ENCODE measurements around the gene PRSS33.

PRSS33 gene

DNA sequence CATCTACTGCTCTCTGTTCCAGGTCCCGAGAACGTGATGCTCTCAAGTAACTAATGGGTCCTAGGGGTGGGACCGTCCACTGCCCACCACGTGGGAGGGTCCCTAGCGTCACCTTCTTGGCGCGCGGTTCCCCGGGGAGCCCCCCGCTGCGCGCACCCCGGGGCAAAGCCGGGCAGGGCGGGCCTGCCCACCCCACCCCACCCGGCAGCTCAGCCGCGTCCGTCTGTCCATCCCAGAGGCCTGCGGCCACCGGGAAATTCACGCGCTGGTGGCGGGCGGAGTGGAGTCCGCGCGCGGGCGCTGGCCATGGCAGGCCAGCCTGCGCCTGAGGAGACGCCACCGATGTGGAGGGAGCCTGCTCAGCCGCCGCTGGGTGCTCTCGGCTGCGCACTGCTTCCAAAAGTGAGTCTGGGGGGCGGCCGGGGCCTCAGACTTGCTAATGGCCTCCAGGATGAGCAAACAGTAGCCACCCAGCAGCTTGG is 11.4 kb upstream of the PRSS33 start:
- no peak overlapping the region for H3K4me3 ChIP-seq (ENCODE audit: insufficient read depth, low read depth, low read length, poor library complexity, severe bottlenecking)
- H3K27me3 ChIP-seq (replicated peaks; ENCODE audit: control insufficient read depth, insufficient read depth, low read length, poor library complexity, severe bottlenecking): no peaks in the 10 kb centered on the region
- H3K27ac ChIP-seq (ENCODE audit: insufficient read depth, low read length, poor library complexity, severe bottlenecking): no peak overlapping the region
- H3K36me3 ChIP-seq (ENCODE audit: control insufficient read depth, insufficient read depth, low read length): no peaks in the 10 kb centered on the region
- H3K9me3 ChIP-seq (ENCODE audit: control insufficient read depth, low read length): peaks cover 1% of the 10 kb centered on the region
- no peaks in the 10 kb centered on the region for H3K4me1 ChIP-seq (ENCODE audit: control insufficient read depth, insufficient read depth, low read length, poor library complexity, severe bottlenecking)
- no peak for DNase-seq

- no peak for DNase-seq
- Histone ChIP-seq H3K9me3 (ENCODE audit: control insufficient read depth, low read length) (no peaks in the 10 kb centered on the region), H3K36me3 (ENCODE audit: control insufficient read depth, insufficient read depth, low read length) (no peaks in the 10 kb centered on the region), H3K27ac (ENCODE audit: insufficient read depth, low read length, poor library complexity, severe bottlenecking) (no peak overlapping the region), H3K4me3 (ENCODE audit: insufficient read depth, low read depth, low read length, poor library complexity, severe bottlenecking) (no peak overlapping the region), H3K4me1 (ENCODE audit: control insufficient read depth, insufficient read depth, low read length, poor library complexity, severe bottlenecking) (no peaks in the 10 kb centered on the region), H3K27me3 (replicated peaks; ENCODE audit: control insufficient read depth, insufficient read depth, low read length, poor library complexity, severe bottlenecking) (no peaks in the 10 kb centered on the region)
Measured at GRCh38 chr16:2795395-2796143, 8.2 kb upstream of the PRSS33 start.

GRCh38 chr16:2792940-2793339 is 5.6 kb upstream of the PRSS33 start:
- DNase-seq: no peak
- no peak overlapping the region for H3K27ac ChIP-seq (ENCODE audit: insufficient read depth, low read length, poor library complexity, severe bottlenecking)
- no peaks in the 10 kb centered on the region for H3K36me3 ChIP-seq (ENCODE audit: control insufficient read depth, insufficient read depth, low read length)
- H3K27me3 ChIP-seq (replicated peaks; ENCODE audit: control insufficient read depth, insufficient read depth, low read length, poor library complexity, severe bottlenecking): no peaks in the 10 kb centered on the region
- H3K4me1 ChIP-seq (ENCODE audit: control insufficient read depth, insufficient read depth, low read length, poor library complexity, severe bottlenecking): no peaks in the 10 kb centered on the region
- no peak overlapping the region for H3K4me3 ChIP-seq (ENCODE audit: insufficient read depth, low read depth, low read length, poor library complexity, severe bottlenecking)
- no peaks in the 10 kb centered on the region for H3K9me3 ChIP-seq (ENCODE audit: control insufficient read depth, low read length)

GRCh38 chr16:2791174-2791573 is 3.8 kb upstream of the PRSS33 start:
- no peaks in the 10 kb centered on the region for H3K9me3 ChIP-seq (ENCODE audit: control insufficient read depth, low read length)
- H3K4me3 ChIP-seq (ENCODE audit: insufficient read depth, low read depth, low read length, poor library complexity, severe bottlenecking): no peak overlapping the region
- peaks cover 2% of the 10 kb centered on the region for H3K4me1 ChIP-seq (ENCODE audit: control insufficient read depth, insufficient read depth, low read length, poor library complexity, severe bottlenecking)

GRCh38 chr16:2790631-2791030 is 3.3 kb upstream of the PRSS33 start:
- DNase-seq: no peak
- Histone ChIP-seq H3K4me3 (ENCODE audit: insufficient read depth, low read depth, low read length, poor library complexity, severe bottlenecking) (no peak overlapping the region), H3K4me1 (ENCODE audit: control insufficient read depth, insufficient read depth, low read length, poor library complexity, severe bottlenecking) (peaks cover 8% of the 10 kb centered on the region), H3K27ac (ENCODE audit: insufficient read depth, low read length, poor library complexity, severe bottlenecking) (no peak overlapping the region), H3K9me3 (ENCODE audit: control insufficient read depth, low read length) (no peaks in the 10 kb centered on the region), H3K36me3 (ENCODE audit: control insufficient read depth, insufficient read depth, low read length) (no peaks in the 10 kb centered on the region), H3K27me3 (replicated peaks; ENCODE audit: control insufficient read depth, insufficient read depth, low read length, poor library complexity, severe bottlenecking) (no peaks in the 10 kb centered on the region)

More at GRCh38 chr16:2791174-2791573, 3.8 kb upstream of the PRSS33 start:
- no peak for DNase-seq
- Histone ChIP-seq H3K27me3 (replicated peaks; ENCODE audit: control insufficient read depth, insufficient read depth, low read length, poor library complexity, severe bottlenecking) (no peaks in the 10 kb centered on the region), H3K36me3 (ENCODE audit: control insufficient read depth, insufficient read depth, low read length) (no peaks in the 10 kb centered on the region), H3K27ac (ENCODE audit: insufficient read depth, low read length, poor library complexity, severe bottlenecking) (no peak overlapping the region)

- Histone ChIP-seq H3K4me1 (ENCODE audit: control insufficient read depth, insufficient read depth, low read length, poor library complexity, severe bottlenecking) (peaks cover 18% of the 10 kb centered on the region), H3K27me3 (replicated peaks; ENCODE audit: control insufficient read depth, insufficient read depth, low read length, poor library complexity, severe bottlenecking) (no peaks in the 10 kb centered on the region), H3K27ac (ENCODE audit: insufficient read depth, low read length, poor library complexity, severe bottlenecking) (no peak overlapping the region), H3K9me3 (ENCODE audit: control insufficient read depth, low read length) (no peaks in the 10 kb centered on the region), H3K36me3 (ENCODE audit: control insufficient read depth, insufficient read depth, low read length) (no peaks in the 10 kb centered on the region), H3K4me3 (ENCODE audit: insufficient read depth, low read depth, low read length, poor library complexity, severe bottlenecking) (no peak overlapping the region)
- DNase-seq: no peak
Measured at GRCh38 chr16:2787961-2788360, 601 bp upstream of the PRSS33 start.

DNA sequence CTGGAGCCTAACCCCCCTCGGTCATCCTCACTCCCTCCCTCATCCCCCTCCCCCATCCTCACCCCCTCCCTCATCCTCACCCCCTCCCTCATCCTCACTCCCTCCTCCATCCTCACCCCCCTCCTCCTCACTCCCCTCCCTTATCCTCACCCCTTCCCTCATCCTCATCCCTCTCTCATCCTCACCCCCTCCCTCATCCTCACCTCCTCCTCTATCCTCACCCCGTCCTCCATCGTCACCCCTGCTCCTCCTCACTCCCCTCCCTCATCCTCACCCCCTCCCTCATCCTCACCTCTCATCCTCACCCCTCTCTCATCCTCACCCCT is 571 bp downstream of the PRSS33 start:
- Histone ChIP-seq H3K9me3 (ENCODE audit: control insufficient read depth, low read length) (no peaks in the 10 kb centered on the region), H3K27me3 (replicated peaks; ENCODE audit: control insufficient read depth, insufficient read depth, low read length, poor library complexity, severe bottlenecking) (no peaks in the 10 kb centered on the region), H3K4me1 (ENCODE audit: control insufficient read depth, insufficient read depth, low read length, poor library complexity, severe bottlenecking) (peaks cover 18% of the 10 kb centered on the region), H3K4me3 (ENCODE audit: insufficient read depth, low read depth, low read length, poor library complexity, severe bottlenecking) (no peak overlapping the region), H3K36me3 (ENCODE audit: control insufficient read depth, insufficient read depth, low read length) (no peaks in the 10 kb centered on the region), H3K27ac (ENCODE audit: insufficient read depth, low read length, poor library complexity, severe bottlenecking) (no peak overlapping the region)
- DNase-seq: no peak

- DNase-seq: no peak
- H3K4me1 ChIP-seq (ENCODE audit: control insufficient read depth, insufficient read depth, low read length, poor library complexity, severe bottlenecking): peaks cover 18% of the 10 kb centered on the region
- H3K36me3 ChIP-seq (ENCODE audit: control insufficient read depth, insufficient read depth, low read length): no peaks in the 10 kb centered on the region
- H3K27me3 ChIP-seq (replicated peaks; ENCODE audit: control insufficient read depth, insufficient read depth, low read length, poor library complexity, severe bottlenecking): no peaks in the 10 kb centered on the region
- H3K9me3 ChIP-seq (ENCODE audit: control insufficient read depth, low read length): no peaks in the 10 kb centered on the region
- H3K27ac ChIP-seq (ENCODE audit: insufficient read depth, low read length, poor library complexity, severe bottlenecking): no peak overlapping the region
- peak overlapping the region; percentile 66 for H3K4me3 ChIP-seq (ENCODE audit: insufficient read depth, low read depth, low read length, poor library complexity, severe bottlenecking)
Measured at GRCh38 chr16:2786061-2786825, 1.1 kb downstream of the PRSS33 start.

GRCh38 chr16:2785101-2785991 is 2.0 kb downstream of the PRSS33 start:
- no peaks in the 10 kb centered on the region for H3K27me3 ChIP-seq (replicated peaks; ENCODE audit: control insufficient read depth, insufficient read depth, low read length, poor library complexity, severe bottlenecking)

More at GRCh38 chr16:2785101-2785991, 2.0 kb downstream of the PRSS33 start:
- no peak for DNase-seq
- Histone ChIP-seq H3K9me3 (ENCODE audit: control insufficient read depth, low read length) (no peaks in the 10 kb centered on the region), H3K36me3 (ENCODE audit: control insufficient read depth, insufficient read depth, low read length) (no peaks in the 10 kb centered on the region), H3K27ac (ENCODE audit: insufficient read depth, low read length, poor library complexity, severe bottlenecking) (peak overlapping the region; percentile 13), H3K4me1 (ENCODE audit: control insufficient read depth, insufficient read depth, low read length, poor library complexity, severe bottlenecking) (peaks cover 18% of the 10 kb centered on the region), H3K4me3 (ENCODE audit: insufficient read depth, low read depth, low read length, poor library complexity, severe bottlenecking) (peak overlapping the region; percentile 66)
